ENCODE results near the gene CDK14.

- no peak for TF ChIP-seq CTCF (IDR thresholded peaks at IDR 0.05; ENCODE audit: low read depth, low read length)
- TF ChIP-seq EZH2phosphoT487 (IDR thresholded peaks at IDR 0.05; ENCODE audit: low read depth) = no peak
These were observed 370.2 kb downstream of the CDK14 start for GRCh38 chr7:90966346-90966745.

Measured in OCI-LY3 (cell line).